PFSK-1 (cell line): ENCODE measurements around the gene GPBAR1. TPM values are rescaled to one million over a fixed set of nuclear protein-coding genes. Genes with fewer than 3 reads are reported as not detected.

ENCODE experiments used
- FOXP2 ChIP-seq: optimal IDR thresholded peaks from 2 replicates; pipeline ENCODE3; 2011; ENCODE audit warnings: borderline replicate concordance, control low read depth, inconsistent platforms; ENCODE audit not compliant: insufficient read depth; ENCODE audit errors: extremely low read length, extremely low read depth
- POLR2AphosphoS5 ChIP-seq: IDR thresholded peaks from 2 replicates; pipeline ENCODE4 v1.6.1; 2012; ENCODE audit warnings: low read depth, mild to moderate bottlenecking, control low read depth, low read length, moderate library complexity
- REST ChIP-seq, 2 experiments: IDR thresholded peaks; 2 replicates each; pipeline versions ENCODE4 v1.6.1 to v1.8.0; 2011 to 2012; ENCODE audit warnings: low read depth in 2 of 2, low read length in 2 of 2, control low read depth in 1 of 2, inconsistent platforms in 1 of 2, mild to moderate bottlenecking in 1 of 2, moderate library complexity in 1 of 2; ENCODE audit not compliant: insufficient read depth in 1 of 2
- SIN3A ChIP-seq: IDR thresholded peaks from 2 replicates; pipeline ENCODE4 v1.6.1; 2012; ENCODE audit warnings: mild to moderate bottlenecking, low read length, moderate library complexity, borderline replicate concordance; ENCODE audit not compliant: insufficient read depth
- TAF1 ChIP-seq: IDR thresholded peaks from 2 replicates; pipeline ENCODE4 v1.6.1; 2012; ENCODE audit warnings: low read length, control low read depth, borderline replicate concordance; ENCODE audit not compliant: insufficient read depth
- polyA plus RNA-seq: library from polyadenylated mRNA; unstranded; fragments of >200 nt; gene quantifications from one replicate; pipeline ENCODE4 v1.2.1, GENCODE V29; 2012; ENCODE audit warnings: low read depth, missing spikeins; ENCODE audit not compliant: insufficient read length

The GPBAR1 gene, protein sequence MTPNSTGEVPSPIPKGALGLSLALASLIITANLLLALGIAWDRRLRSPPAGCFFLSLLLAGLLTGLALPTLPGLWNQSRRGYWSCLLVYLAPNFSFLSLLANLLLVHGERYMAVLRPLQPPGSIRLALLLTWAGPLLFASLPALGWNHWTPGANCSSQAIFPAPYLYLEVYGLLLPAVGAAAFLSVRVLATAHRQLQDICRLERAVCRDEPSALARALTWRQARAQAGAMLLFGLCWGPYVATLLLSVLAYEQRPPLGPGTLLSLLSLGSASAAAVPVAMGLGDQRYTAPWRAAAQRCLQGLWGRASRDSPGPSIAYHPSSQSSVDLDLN
- polyA plus RNA-seq, result 0.46 TPM

DNA sequence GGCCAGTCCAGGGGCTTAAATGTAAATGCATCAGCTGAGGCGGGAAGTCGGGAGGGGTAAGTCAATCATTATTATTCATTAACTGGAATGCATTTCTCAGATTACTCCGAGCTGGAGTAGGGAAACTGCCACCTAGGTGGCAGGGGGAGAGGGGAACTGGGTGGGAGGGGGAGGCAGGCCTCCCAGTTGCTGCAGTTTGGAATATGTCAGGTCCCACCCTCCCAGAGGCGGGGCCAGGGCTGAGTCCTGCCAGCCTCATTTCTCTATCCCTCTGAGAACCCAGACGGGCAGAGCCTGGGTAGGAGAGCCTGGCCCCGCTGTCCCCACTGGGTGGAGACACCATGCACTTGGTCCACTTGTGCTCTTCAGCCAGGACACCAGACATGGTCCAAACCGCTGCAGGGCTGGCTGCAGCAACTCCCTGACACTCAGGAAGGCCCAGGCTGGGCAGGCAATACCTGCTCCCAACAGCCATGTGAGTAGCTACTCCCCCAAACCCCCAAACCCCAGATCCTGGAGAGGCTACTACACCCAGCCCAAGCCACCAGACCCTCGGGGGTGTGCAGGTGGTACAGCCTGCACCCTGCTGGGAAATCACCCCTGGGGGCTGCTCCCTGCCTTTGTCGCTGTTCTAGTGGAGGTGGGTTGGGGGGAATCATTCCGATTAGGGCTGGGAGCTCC lies at the start of gene GPBAR1:
Gene GPBAR1 (plus strand): TSS at position 274 of the 681 bp plus-strand sequence. CDS start 1,710 bp downstream, outside the sequence.
- TF ChIP-seq TAF1, result no peak
- TF ChIP-seq POLR2AphosphoS5, result no peak
- TF ChIP-seq SIN3A, result no peak
- TF ChIP-seq FOXP2, result no peak
- TF ChIP-seq REST (IDR thresholded peaks at IDR 0.05; ENCODE audit: insufficient read depth in 1 of 2, low read depth in 2 of 2, low read length in 2 of 2), result no peak

DNA sequence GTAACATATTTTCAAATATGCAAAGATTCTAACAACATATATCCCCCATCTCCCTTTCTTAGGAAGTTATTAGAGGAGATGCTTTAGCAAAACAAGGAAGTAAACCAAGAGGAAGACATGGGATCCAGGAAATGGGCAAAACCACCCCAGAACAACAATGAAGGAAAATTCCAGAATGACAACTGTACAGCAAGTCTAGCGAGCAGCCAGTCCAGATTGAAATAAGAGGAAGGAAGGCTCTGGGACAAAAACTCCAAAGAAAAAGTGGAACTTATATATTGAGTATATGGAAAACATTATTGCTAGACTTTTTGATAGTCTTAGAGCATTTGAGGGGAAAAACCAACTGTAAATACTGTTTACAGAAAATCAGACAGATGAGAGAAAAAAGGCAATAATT lies 46.7 kb upstream of the GPBAR1 start:
- TF ChIP-seq POLR2AphosphoS5, result no peak
- TF ChIP-seq SIN3A, result no peak
- TF ChIP-seq REST (IDR thresholded peaks at IDR 0.05; ENCODE audit: insufficient read depth in 1 of 2, low read depth in 2 of 2, low read length in 2 of 2), result no peak
- TF ChIP-seq TAF1, result no peak
- no peak for TF ChIP-seq FOXP2

- TF ChIP-seq REST (IDR thresholded peaks at IDR 0.05; ENCODE audit: insufficient read depth in 1 of 2, low read depth in 2 of 2, low read length in 2 of 2), result no peak
- TF ChIP-seq TAF1, result no peak
- TF ChIP-seq SIN3A, result no peak
- no peak for TF ChIP-seq FOXP2
These were observed 44.5 kb upstream of the GPBAR1 start for GRCh38 chr2:218216336-218216673.

DNA sequence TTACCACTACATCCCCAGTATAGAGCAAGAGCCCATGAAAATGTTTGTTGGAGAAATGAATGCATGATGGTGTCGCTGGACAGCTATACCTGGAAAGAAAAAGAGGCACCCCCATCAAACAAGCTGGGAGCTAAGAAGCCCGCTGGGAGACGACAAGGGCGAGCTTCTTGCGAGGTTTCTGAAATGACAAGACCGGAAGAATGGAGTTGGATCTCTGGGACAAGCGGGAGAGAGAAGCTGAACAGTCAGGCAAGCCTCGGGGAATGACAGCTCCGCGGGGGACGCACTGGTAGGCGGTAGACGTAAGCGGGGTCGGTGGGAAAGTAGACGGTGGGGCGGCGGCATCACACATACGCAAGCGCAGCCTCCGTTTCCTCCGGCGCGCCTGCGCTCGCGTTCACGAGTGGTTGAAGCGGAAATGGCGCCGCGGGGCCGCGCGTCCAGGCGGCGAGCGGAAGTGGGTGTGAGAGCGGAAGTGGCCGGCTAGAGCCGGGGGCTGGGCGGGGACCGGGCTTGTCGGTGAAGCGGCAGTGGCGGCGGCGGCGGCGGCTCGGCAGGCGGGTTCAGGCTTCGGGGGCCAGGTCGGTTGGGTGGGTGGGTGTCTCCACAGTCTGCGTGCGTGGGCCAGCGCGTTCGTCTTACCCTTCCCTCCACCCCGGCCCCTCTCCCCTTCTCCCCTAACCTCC lies 44.0 kb upstream of the GPBAR1 start, which contains the start of gene ARPC2:
Gene ARPC2 (plus strand): TSS at position 516 of the 686 bp plus-strand sequence. CDS start 282 bp downstream, outside the sequence.
- TF ChIP-seq FOXP2 (no peak), SIN3A (no peak; the same call in 1 of the 2 replicates), REST (IDR thresholded peaks at IDR 0.05; ENCODE audit: insufficient read depth in 1 of 2, low read depth in 2 of 2, low read length in 2 of 2) (no peak), TAF1 (0 out of 2 replicates have a peak, but pooled peaks have one; percentile 68), POLR2AphosphoS5 (peak; percentile 79)
